ENCODE results near the gene LRMDA.

DNA sequence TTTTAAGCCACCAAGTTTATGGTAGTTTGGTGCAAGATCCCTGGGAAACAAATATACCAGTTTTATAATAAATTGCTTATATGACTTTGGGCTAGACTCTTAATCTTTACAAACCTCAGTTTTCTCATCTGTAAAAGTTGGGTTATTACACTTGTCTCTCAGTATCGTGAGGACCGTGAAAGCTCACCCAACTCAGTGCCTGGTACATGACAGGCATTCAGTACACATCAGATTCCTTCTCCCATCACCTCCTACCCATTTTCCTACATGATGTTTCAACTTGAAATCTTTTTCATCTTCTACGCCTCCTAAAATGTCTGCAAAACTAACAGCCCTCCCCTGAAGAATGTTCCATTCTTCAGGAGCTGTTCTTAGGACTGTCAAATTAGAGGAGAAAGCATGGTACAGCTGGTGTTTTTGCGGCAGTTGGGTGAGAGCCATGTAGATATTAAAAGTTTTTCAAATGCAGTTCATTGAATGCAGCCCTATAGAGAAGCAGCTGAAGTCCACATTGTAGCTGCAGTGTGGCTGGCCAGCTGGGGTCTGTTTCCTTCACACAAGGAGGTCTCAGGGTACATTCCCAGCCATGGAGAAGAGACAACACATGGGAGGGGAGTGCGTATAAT lies 812.8 kb downstream of the LRMDA start:
- TF ChIP-seq, protein P1, sequence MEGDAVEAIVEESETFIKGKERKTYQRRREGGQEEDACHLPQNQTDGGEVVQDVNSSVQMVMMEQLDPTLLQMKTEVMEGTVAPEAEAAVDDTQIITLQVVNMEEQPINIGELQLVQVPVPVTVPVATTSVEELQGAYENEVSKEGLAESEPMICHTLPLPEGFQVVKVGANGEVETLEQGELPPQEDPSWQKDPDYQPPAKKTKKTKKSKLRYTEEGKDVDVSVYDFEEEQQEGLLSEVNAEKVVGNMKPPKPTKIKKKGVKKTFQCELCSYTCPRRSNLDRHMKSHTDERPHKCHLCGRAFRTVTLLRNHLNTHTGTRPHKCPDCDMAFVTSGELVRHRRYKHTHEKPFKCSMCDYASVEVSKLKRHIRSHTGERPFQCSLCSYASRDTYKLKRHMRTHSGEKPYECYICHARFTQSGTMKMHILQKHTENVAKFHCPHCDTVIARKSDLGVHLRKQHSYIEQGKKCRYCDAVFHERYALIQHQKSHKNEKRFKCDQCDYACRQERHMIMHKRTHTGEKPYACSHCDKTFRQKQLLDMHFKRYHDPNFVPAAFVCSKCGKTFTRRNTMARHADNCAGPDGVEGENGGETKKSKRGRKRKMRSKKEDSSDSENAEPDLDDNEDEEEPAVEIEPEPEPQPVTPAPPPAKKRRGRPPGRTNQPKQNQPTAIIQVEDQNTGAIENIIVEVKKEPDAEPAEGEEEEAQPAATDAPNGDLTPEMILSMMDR (IDR thresholded peaks at IDR 0.05; ENCODE audit: insufficient read depth, low read length, poor library complexity, severe bottlenecking): no peak
- no peak for TF ChIP-seq EZH2phosphoT487 (conservative IDR thresholded peaks at IDR 0.05; ENCODE audit: low read length)

All from SU-DHL-6 (cell line).